IMR-90 (cell line): ENCODE results near the gene ACTBL2.

Experiments used
- FOS ChIP-seq: fragments of 150-350 bp; IDR thresholded peaks from 2 replicates; pipeline ENCODE4 v1.6.1; 2016; ENCODE audit warnings: low read depth, low read length
- TF ChIP-seq, protein P1 (sequence below): fragments of 150-350 bp; IDR thresholded peaks from 2 replicates; pipeline ENCODE4 v1.6.1; 2016; ENCODE audit warnings: low read depth, mild to moderate bottlenecking, low read length, moderate library complexity, borderline replicate concordance

DNA sequence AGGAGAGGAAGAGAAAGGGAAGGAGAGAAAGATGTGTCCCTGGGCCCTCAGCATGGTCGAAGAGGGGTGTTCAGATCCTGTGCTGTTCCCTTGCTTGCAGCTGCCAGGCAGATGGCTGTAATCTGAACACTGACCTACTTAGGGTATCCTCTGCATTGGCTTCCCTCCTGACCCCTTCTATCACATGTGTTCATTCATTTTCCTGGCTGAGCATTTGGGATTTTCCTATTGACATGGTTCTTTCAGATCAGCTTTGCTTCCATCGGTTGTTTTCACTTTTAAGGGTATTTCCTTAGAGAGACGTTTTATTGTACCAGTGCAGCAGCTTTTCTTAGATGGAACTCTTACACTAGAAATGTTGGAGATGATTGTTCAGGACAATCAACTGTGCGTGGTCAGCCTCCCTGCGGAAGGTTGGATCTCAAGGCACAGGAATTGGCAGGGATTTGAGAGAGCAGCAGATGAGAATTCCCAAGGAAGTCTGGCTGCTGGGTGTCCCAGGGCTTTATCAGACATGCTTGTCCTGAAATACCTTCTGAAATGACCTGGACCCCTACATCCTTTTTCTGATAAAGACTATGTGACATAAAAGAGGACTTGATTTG lies 26.0 kb downstream of the ACTBL2 start:
- no peak for TF ChIP-seq FOS
- TF ChIP-seq, protein P1, sequence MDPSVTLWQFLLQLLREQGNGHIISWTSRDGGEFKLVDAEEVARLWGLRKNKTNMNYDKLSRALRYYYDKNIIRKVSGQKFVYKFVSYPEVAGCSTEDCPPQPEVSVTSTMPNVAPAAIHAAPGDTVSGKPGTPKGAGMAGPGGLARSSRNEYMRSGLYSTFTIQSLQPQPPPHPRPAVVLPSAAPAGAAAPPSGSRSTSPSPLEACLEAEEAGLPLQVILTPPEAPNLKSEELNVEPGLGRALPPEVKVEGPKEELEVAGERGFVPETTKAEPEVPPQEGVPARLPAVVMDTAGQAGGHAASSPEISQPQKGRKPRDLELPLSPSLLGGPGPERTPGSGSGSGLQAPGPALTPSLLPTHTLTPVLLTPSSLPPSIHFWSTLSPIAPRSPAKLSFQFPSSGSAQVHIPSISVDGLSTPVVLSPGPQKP: no peak
